BE2C (cell line): ENCODE data around the gene BACH2.

Experiments
- DNase-seq: peaks from one replicate; pipeline ENCODE4 v3.0.0-alpha.2; 2020
- H3K27me3 ChIP-seq: fragments of 250-450 bp; sonication (Bioruptor Pico); 2 replicates; pipeline ENCODE4 v1.5.1; 2020; ENCODE audit warnings: mild to moderate bottlenecking
- H3K36me3 ChIP-seq: fragments of 250-450 bp; sonication (Bioruptor Pico); 2 replicates; pipeline ENCODE4 v1.5.1; 2020; ENCODE audit warnings: mild to moderate bottlenecking
- H3K4me1 ChIP-seq: fragments of 250-450 bp; sonication (Bioruptor Pico); 2 replicates; pipeline ENCODE4 v1.5.1; 2020
- H3K4me3 ChIP-seq: 2 replicates; pipeline ENCODE4 v1.5.1; 2011; ENCODE audit warnings: low read depth, low read length
- H3K9me3 ChIP-seq: fragments of 250-450 bp; sonication (Bioruptor Pico); 2 replicates; pipeline ENCODE4 v1.5.1; 2020
- CTCF ChIP-seq: IDR thresholded peaks from 2 replicates; pipeline ENCODE4 v1.5.1; 2012; ENCODE audit warnings: mild to moderate bottlenecking, low read depth, low read length

BACH2 gene

GRCh38 chr6:90126181-90126580, 170.5 kb downstream of the BACH2 start:
- no peaks in the 10 kb centered on the region for H3K36me3 ChIP-seq
- no peaks in the 10 kb centered on the region for H3K9me3 ChIP-seq
- no peak overlapping the region for H3K4me3 ChIP-seq
- H3K4me1 ChIP-seq: no peaks in the 10 kb centered on the region
- H3K27me3 ChIP-seq: no peaks in the 10 kb centered on the region
- TF ChIP-seq CTCF: no peak
- DNase-seq: no peak

DNA sequence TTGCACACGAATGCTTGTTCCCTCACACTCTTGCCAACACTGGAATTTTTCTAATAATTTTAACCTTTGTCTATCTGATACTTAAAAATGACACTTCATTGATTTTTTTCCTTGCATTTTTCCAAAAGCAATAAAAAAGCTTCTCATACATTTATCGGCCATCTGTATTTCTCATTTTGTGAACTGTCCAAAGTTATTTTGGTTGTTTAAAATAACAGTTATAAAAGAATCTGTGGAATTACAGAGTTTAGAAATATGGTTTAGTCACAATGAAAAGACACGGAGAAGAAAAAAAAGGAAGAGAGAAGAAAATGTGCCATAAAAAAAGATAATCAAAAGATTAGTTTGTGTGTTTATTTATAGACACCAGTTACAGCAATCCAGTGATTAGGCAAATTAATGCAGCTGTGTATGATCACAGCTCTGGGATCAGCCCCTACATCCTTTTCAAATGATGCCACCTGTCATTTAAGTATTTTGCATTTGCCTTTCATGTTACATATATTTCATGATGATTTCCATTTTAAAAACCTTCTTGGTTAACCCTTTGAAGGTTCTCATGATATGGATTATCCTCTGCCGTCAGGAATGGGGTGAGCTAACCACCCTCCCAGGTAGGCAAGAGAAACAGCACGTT, 171.7 kb downstream of the BACH2 start:
- Histone ChIP-seq H3K27me3 (no peaks in the 10 kb centered on the region), H3K4me3 (no peak overlapping the region)
- no peak for DNase-seq

DNA sequence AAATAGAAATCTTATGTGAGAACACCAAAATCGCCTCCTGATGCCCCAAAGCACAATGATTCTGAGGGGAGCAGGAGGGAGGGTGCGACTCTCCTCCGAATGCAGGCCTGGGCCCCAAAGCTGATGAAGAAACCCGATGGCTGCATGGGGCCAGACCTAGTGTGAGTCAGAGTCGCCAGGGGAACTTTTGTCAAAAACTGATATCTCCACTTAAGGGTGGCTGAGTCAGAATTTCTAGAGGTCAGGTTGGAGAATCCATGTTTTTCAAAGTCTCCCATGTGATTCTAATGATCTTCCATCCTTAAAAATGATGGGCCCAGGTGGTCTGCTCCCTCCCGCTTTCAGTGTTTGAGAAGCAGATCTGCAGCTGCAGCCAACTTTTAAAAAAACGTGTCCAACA, 172.8 kb downstream of the BACH2 start:
- Histone ChIP-seq H3K36me3 (no peaks in the 10 kb centered on the region), H3K4me1 (no peaks in the 10 kb centered on the region), H3K4me3 (no peak overlapping the region), H3K9me3 (no peaks in the 10 kb centered on the region), H3K27me3 (no peaks in the 10 kb centered on the region)
- no peak for DNase-seq
- no peak for TF ChIP-seq CTCF

More for the DNA sequence above, 171.7 kb downstream of the BACH2 start:
- H3K4me1 ChIP-seq: no peaks in the 10 kb centered on the region
- TF ChIP-seq CTCF: no peak
- no peaks in the 10 kb centered on the region for H3K36me3 ChIP-seq
- H3K9me3 ChIP-seq: no peaks in the 10 kb centered on the region

- no peak for DNase-seq
- no peaks in the 10 kb centered on the region for H3K27me3 ChIP-seq
- no peaks in the 10 kb centered on the region for H3K4me1 ChIP-seq
- TF ChIP-seq CTCF: no peak
- H3K36me3 ChIP-seq: no peaks in the 10 kb centered on the region
- H3K4me3 ChIP-seq: no peak overlapping the region
- H3K9me3 ChIP-seq: no peaks in the 10 kb centered on the region; the same call in 1 of the 2 replicates
These were observed 174.7 kb downstream of the BACH2 start for GRCh38 chr6:90121982-90122381.

DNA sequence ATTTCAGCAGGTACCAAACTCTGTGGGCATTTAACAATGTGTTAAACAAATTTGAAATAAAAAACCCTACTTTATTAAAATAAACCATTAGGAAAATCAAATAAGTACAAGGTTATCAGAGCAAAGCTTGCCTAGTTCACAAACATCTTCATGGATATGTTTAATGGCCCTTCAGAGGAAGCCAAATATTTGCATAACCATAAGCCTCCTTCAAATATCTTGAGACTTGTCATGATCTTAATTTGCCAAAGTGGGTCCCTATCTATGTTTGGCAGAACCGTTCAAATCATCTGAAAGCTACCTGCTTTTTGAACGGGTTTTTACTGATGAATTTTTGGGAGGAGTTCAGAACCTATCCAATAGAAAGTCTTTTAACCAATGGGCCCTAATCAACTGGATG, 176.3 kb downstream of the BACH2 start:
- no peaks in the 10 kb centered on the region for H3K36me3 ChIP-seq
- H3K27me3 ChIP-seq: no peaks in the 10 kb centered on the region
- TF ChIP-seq CTCF: no peak
- no peak overlapping the region for H3K4me3 ChIP-seq
- DNase-seq: no peak
- no peaks in the 10 kb centered on the region for H3K4me1 ChIP-seq
- no peaks in the 10 kb centered on the region; the same call in 1 of the 2 replicates for H3K9me3 ChIP-seq

DNA sequence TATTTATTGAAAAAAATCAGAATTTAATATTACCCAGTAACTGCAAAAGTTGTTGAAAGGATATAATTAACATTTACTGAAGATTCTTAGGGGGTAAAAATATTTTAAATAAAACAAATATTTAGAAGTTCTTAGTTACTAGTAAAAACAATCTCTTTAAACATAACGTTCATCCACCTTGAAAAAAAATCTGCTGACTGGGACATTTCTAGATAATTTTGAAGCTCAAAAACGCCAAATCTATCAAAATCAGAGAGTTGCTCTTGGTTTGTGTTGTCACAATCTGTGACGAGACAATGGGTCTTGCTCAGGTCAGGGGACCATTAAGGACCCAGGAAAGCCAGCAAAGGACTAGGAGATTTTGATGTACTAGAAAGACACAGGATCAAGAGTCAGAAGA, 177.0 kb downstream of the BACH2 start:
- Histone ChIP-seq H3K4me1 (no peaks in the 10 kb centered on the region), H3K9me3 (no peaks in the 10 kb centered on the region; the same call in 1 of the 2 replicates), H3K4me3 (no peak overlapping the region), H3K36me3 (no peaks in the 10 kb centered on the region), H3K27me3 (no peaks in the 10 kb centered on the region)
- no peak for DNase-seq
- TF ChIP-seq CTCF: no peak
